CD4-positive, CD25-positive, alpha-beta regulatory T cell (primary cell): ENCODE measurements around the gene MYOCD. TPM values are rescaled to one million over a fixed set of nuclear protein-coding genes. Genes with fewer than 3 reads are reported as not detected.

Source experiments
- ATAC-seq, 2 donors: fragments of 150-1000 bp; cut with Tn5 transposase; one replicate each; pipeline ENCODE4 v1.10.0; 2021; ENCODE audit warnings: low read depth in 2 of 2, moderate number of reproducible peaks in 2 of 2, moderate library complexity in 1 of 2
- DNase-seq, 3 donors: peaks; one replicate each; pipeline versions ENCODE4 v3.0.0 to v3.0.0-alpha.2; 2012 to 2022; ENCODE audit warnings: mixed read lengths in 1 of 3
- H3K27ac ChIP-seq: one replicate; pipeline ENCODE4 v1.7.0; 2013; ENCODE audit warnings: mild to moderate bottlenecking, low read length; ENCODE audit not compliant: insufficient read depth, poor library complexity, severe bottlenecking
- H3K27me3 ChIP-seq: one replicate; pipeline ENCODE4 v1.7.0; 2013; ENCODE audit warnings: low read length; ENCODE audit not compliant: control insufficient read depth, insufficient read depth
- H3K36me3 ChIP-seq: one replicate; pipeline ENCODE4 v1.7.0; 2013; ENCODE audit warnings: mild to moderate bottlenecking, low read length, moderate library complexity; ENCODE audit not compliant: control insufficient read depth, insufficient read depth
- H3K4me1 ChIP-seq: 2 replicates; pipeline ENCODE4 v1.7.0; 2013; ENCODE audit warnings: mild to moderate bottlenecking, low read length; ENCODE audit not compliant: insufficient read depth, control insufficient read depth, poor library complexity, severe bottlenecking
- H3K4me3 ChIP-seq: one replicate; pipeline ENCODE4 v1.7.0; 2013; ENCODE audit warnings: low read depth, mild to moderate bottlenecking, low read length, moderate library complexity
- H3K9me3 ChIP-seq, 2 experiments: 1 replicate in 1 of 2; 2 replicates in 1 of 2; pipeline ENCODE4 v1.7.0; 2013; ENCODE audit warnings: low read length in 2 of 2, mild to moderate bottlenecking in 1 of 2, moderate library complexity in 1 of 2; ENCODE audit not compliant: control insufficient read depth in 2 of 2
- H3K27ac Mint-ChIP-seq, 3 donors: one replicate each; pipeline ENCODE4 v1.8.0; 2020 to 2022; ENCODE audit warnings: mild to moderate bottlenecking in 3 of 3, mixed read lengths in 3 of 3, moderate library complexity in 2 of 3
- H3K27me3 Mint-ChIP-seq: one replicate; pipeline ENCODE4 v1.8.0; 2022; ENCODE audit warnings: mild to moderate bottlenecking, mixed read lengths
- H3K36me3 Mint-ChIP-seq: one replicate; pipeline ENCODE4 v1.8.0; 2020; ENCODE audit warnings: mixed read lengths
- H3K4me1 Mint-ChIP-seq, 4 donors: one replicate each; pipeline ENCODE4 v1.8.0; 2020 to 2022; ENCODE audit warnings: mixed read lengths in 4 of 4, mild to moderate bottlenecking in 1 of 4
- H3K4me3 Mint-ChIP-seq, 4 donors: one replicate each; pipeline ENCODE4 v1.8.0; 2020 to 2022; ENCODE audit warnings: mild to moderate bottlenecking in 4 of 4, mixed read lengths in 4 of 4, moderate library complexity in 3 of 4
- H3K9me3 Mint-ChIP-seq, 7 donors: one replicate each; pipeline ENCODE4 v1.8.0; 2020 to 2022; ENCODE audit warnings: mixed read lengths in 7 of 7, mild to moderate bottlenecking in 3 of 7, moderate library complexity in 2 of 7
- polyA plus RNA-seq, 4 donors: library from polyadenylated mRNA; unstranded; fragments of 300-500 nt; fragmentation: Illumina TruSeq; gene quantifications; one replicate each; pipeline ENCODE4 v1.2.3, GENCODE V29; 2021
- total RNA-seq: library from RNA; stranded (reverse); gene quantifications from one replicate; pipeline ENCODE4 v1.2.3, GENCODE V29; 2022

MYOCD gene
- total and polyA plus RNA-seq, 5 donors from 2014 or later, result not detected

DNA sequence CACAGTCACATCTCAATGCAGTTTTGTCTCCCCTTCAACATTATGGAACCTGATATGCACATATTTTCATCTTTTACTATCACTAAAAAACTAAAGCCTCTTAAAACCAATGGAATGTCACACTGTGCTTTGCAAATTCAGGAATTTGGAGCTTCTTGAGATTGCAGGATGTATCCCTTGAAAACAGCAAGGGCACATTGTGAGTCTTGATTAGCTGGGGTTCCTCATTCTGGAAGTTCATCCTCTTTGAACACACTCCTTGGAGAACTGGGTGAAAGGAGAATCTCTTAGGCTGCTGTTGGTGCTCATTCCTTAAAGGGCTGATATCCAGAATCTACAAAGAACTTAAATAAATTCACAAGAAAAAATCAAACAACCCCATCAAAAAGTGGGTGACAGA lies 21.1 kb upstream of the MYOCD start:
- Histone ChIP-seq H3K9me3 (no peaks in the 10 kb centered on the region), H3K4me3 (no peak overlapping the region), H3K27me3 (no peaks in the 10 kb centered on the region), H3K27ac (no peak overlapping the region), H3K36me3 (no peaks in the 10 kb centered on the region), H3K4me1 (no peaks in the 10 kb centered on the region)
- ATAC-seq (no peak), DNase-seq (no peak)
- no peaks in the 10 kb centered on the region for H3K4me1 Mint-ChIP-seq
- H3K27ac Mint-ChIP-seq, result no peak overlapping the region
- peak overlapping the region in 1 of 4 donors; percentile 23 for H3K4me3 Mint-ChIP-seq
- peaks cover 0 to 9% (median 2%) of the 10 kb centered on the region in 7 donors for H3K9me3 Mint-ChIP-seq
- H3K36me3 Mint-ChIP-seq, result no peaks in the 10 kb centered on the region
- no peaks in the 10 kb centered on the region for H3K27me3 Mint-ChIP-seq

DNA sequence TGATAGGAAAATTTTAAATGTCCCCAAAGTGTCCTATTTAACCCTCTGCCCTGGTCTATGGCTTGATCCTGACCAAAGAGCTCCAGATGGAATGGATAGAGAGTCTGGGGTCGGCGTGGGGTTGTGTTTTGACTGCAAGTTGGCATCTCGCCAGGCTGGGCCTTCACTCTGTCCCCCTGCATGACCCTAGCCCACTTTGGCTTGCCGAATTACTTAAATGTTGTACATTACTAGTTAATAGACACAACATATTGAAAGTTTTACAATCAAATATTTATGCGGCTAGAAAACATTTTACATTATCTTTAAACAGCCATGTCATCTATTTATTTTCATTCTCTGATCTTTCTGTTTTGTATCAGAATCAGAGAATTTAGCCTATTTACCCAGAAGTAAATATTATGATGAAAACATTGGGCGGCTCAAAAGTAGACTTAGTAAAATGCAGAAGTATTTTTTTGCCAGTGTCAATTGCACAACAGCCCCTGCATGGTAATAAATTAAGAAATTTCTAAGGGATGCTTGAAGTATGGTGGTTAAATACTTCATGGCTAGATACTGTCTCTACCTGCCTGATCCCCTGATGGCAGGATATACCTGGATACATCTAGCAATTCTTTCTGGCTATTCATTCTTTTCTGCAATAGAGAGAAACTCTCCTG lies 18.8 kb upstream of the MYOCD start:
- Histone ChIP-seq H3K36me3 (no peaks in the 10 kb centered on the region), H3K27me3 (no peaks in the 10 kb centered on the region), H3K4me1 (no peaks in the 10 kb centered on the region), H3K9me3 (no peaks in the 10 kb centered on the region), H3K4me3 (no peak overlapping the region), H3K27ac (no peak overlapping the region)
- Mint-ChIP-seq H3K4me3 (no peak overlapping the region), H3K9me3 (peaks cover 0 to 9% (median 0%) of the 10 kb centered on the region in 7 donors), H3K27ac (no peak overlapping the region), H3K27me3 (no peaks in the 10 kb centered on the region), H3K36me3 (no peaks in the 10 kb centered on the region), H3K4me1 (no peaks in the 10 kb centered on the region)
- no peak for ATAC-seq
- DNase-seq, result no peak

DNA sequence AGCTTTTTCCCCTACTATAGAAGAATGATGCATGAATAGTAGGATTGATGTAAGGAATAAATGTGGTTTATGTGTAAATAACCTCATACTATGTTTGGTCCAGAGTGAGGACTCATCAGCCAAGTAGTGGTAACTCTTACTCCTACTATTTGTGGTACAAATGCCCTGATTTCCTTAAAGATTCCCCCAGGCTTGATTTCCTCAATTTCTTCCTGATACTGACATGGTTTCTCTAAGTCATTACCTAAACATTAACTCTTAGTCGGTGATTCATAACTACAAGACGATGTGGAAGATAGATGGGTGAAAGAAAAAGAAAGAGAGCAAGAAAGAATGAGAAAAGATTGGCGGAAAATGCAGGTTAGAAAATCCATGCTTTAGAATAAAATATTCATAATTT lies 17.2 kb upstream of the MYOCD start:
- no peaks in the 10 kb centered on the region for H3K4me1 ChIP-seq
- no peak overlapping the region for H3K4me3 ChIP-seq
- ATAC-seq (no peak), DNase-seq (no peak)
- no peak overlapping the region for H3K27ac Mint-ChIP-seq
- no peaks in the 10 kb centered on the region for H3K36me3 ChIP-seq
- no peaks in the 10 kb centered on the region for H3K4me1 Mint-ChIP-seq
- no peak overlapping the region for H3K27ac ChIP-seq
- H3K4me3 Mint-ChIP-seq, result no peak overlapping the region
- H3K27me3 Mint-ChIP-seq, result no peaks in the 10 kb centered on the region
- no peaks in the 10 kb centered on the region for H3K9me3 ChIP-seq
- H3K9me3 Mint-ChIP-seq, result peaks cover 0 to 4% (median 0%) of the 10 kb centered on the region in 7 donors
- H3K27me3 ChIP-seq, result no peaks in the 10 kb centered on the region
- no peaks in the 10 kb centered on the region for H3K36me3 Mint-ChIP-seq

DNA sequence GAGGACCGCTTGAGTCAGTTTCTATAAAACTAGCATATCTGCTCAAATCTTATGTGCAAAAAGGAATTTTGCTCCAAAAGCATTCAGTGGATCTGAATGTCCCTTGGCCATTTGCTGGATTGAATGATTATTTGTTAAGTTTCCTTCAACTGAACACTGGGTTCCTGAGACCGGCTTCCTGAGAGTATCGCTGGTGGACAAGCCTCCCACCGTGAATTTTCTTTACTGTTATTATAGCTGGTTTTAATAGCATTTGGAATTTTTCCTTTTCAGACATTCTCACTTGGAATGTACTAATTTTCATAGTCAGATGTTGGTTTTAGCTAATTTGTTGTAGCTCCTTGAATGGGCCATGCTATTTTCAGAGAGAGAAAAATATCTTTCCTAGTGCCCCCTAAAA lies 9.8 kb upstream of the MYOCD start:
- Mint-ChIP-seq H3K27me3 (no peaks in the 10 kb centered on the region), H3K9me3 (peaks cover 0 to 4% (median 0%) of the 10 kb centered on the region in 7 donors), H3K36me3 (no peaks in the 10 kb centered on the region), H3K27ac (no peak overlapping the region), H3K4me3 (no peak overlapping the region), H3K4me1 (no peaks in the 10 kb centered on the region)
- Histone ChIP-seq H3K9me3 (no peaks in the 10 kb centered on the region), H3K4me3 (no peak overlapping the region), H3K27ac (no peak overlapping the region), H3K4me1 (no peaks in the 10 kb centered on the region), H3K27me3 (no peaks in the 10 kb centered on the region), H3K36me3 (no peaks in the 10 kb centered on the region)
- no peak for DNase-seq
- ATAC-seq, result no peak

DNA sequence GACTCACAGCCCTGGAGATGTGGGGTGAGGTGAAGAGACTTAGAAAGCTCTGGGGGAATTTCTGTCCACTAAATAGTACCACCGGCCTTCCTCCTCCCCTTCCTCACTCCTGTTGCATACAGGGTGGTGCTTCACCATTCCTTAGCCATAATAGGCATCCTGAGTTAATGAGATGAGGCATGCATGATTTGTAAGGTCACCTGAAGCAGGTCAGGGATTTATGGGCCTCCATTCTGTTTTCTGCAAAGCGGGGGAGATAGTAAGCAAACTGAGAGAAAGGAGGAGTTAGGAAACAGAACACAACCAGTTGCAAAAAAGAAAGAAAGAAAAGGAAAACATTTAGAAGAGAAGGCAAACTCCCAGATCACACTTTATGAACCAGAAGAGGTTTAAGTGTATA lies 9.3 kb upstream of the MYOCD start:
- Mint-ChIP-seq H3K27me3 (no peaks in the 10 kb centered on the region), H3K27ac (no peak overlapping the region), H3K36me3 (no peaks in the 10 kb centered on the region), H3K4me1 (no peaks in the 10 kb centered on the region), H3K9me3 (peaks cover 0 to 4% (median 0%) of the 10 kb centered on the region in 7 donors), H3K4me3 (no peak overlapping the region)
- no peaks in the 10 kb centered on the region for H3K36me3 ChIP-seq
- ATAC-seq (no peak), DNase-seq (no peak)
- H3K4me3 ChIP-seq, result no peak overlapping the region
- H3K9me3 ChIP-seq, result no peaks in the 10 kb centered on the region
- H3K27ac ChIP-seq, result no peak overlapping the region
- no peaks in the 10 kb centered on the region for H3K27me3 ChIP-seq
- H3K4me1 ChIP-seq, result no peaks in the 10 kb centered on the region

DNA sequence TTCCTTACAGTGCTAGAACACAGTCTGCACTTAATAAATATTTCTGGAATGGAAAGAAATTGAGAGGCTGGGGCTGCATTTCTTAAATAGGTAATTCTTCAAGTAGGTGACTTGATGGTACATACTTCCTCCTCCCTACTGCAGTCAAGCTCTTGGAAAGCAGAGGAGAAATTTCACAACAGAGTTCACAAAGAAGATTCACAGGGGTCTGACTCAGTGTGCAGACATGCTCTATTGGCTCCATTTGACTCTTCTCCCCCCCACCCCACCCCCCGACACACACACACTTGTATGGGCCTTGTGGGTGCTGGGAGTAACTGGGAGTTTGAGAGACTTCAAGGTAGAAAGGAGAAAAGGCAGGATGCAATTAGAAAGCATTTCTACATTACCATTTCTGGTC lies 6.2 kb upstream of the MYOCD start:
- Mint-ChIP-seq H3K4me1 (no peaks in the 10 kb centered on the region), H3K36me3 (no peaks in the 10 kb centered on the region)
- no peaks in the 10 kb centered on the region for H3K27me3 ChIP-seq

DNA sequence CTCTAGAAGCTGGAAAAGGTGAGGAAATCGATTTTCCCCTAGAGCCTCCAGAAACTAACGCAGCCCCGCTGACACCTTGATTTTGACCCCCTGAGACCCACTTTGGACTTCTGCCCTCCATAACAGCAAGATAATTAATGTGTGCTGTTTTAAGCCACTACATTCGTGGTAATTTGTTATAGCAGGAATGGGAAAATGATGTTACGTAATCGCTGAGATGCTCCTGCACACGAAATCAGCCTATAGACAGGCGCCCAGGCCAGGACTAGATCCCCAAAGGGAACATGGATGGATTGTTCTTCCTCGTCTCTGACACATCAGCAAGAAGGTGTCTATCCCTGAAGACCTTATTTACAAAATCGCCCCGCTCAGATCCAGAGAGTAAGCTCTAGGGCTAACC lies 1.4 kb upstream of the MYOCD start:
- DNase-seq (no peak), ATAC-seq (no peak)
- peaks cover 4% of the 10 kb centered on the region for H3K27me3 ChIP-seq
- no peak overlapping the region for H3K4me3 ChIP-seq
- no peak overlapping the region for H3K27ac ChIP-seq
- H3K4me1 ChIP-seq, result no peaks in the 10 kb centered on the region
- Mint-ChIP-seq H3K27ac (no peak overlapping the region), H3K4me3 (no peak overlapping the region), H3K27me3 (peaks cover 35% of the 10 kb centered on the region), H3K9me3 (peaks cover 0 to 5% (median 0%) of the 10 kb centered on the region in 7 donors), H3K4me1 (peaks cover 0 to 5% (median 0%) of the 10 kb centered on the region in 4 donors), H3K36me3 (no peaks in the 10 kb centered on the region)
- no peaks in the 10 kb centered on the region for H3K9me3 ChIP-seq
- H3K36me3 ChIP-seq, result no peaks in the 10 kb centered on the region

More for the DNA sequence above, 6.2 kb upstream of the MYOCD start:
- H3K4me1 ChIP-seq, result no peaks in the 10 kb centered on the region
- Mint-ChIP-seq H3K27ac (no peak overlapping the region), H3K27me3 (peaks cover 11% of the 10 kb centered on the region), H3K9me3 (peaks cover 0 to 5% (median 2%) of the 10 kb centered on the region in 7 donors), H3K4me3 (no peak overlapping the region)
- ATAC-seq (no peak), DNase-seq (no peak)
- no peaks in the 10 kb centered on the region for H3K9me3 ChIP-seq
- no peak overlapping the region for H3K27ac ChIP-seq
- H3K4me3 ChIP-seq, result no peak overlapping the region
- H3K36me3 ChIP-seq, result no peaks in the 10 kb centered on the region

DNA sequence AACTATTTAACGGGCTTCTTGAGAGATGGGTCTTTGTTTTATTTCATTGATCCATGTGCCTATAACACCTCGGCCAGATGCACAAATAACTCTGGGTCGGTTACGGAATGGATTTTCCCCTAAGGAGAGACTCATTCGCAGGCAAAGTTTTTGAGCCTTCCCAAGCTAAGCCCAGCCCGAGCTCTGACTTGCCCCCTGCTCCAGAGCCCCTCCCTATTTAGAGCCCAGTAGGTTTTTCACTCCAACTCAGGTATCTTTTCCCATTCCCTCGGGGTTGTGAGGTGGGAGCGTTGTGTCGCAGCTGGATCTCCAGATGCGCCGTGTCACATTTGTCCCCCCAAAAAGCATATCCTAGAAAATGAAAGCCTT lies 812 bp upstream of the MYOCD start:
- Histone ChIP-seq H3K36me3 (no peaks in the 10 kb centered on the region), H3K4me1 (no peaks in the 10 kb centered on the region), H3K27ac (no peak overlapping the region), H3K9me3 (no peaks in the 10 kb centered on the region), H3K4me3 (no peak overlapping the region), H3K27me3 (peaks cover 4% of the 10 kb centered on the region)
- ATAC-seq, result no peak
- DNase-seq, result no peak
- H3K4me1 Mint-ChIP-seq, result peaks cover 0 to 5% (median 0%) of the 10 kb centered on the region in 4 donors
- H3K27ac Mint-ChIP-seq, result peak overlapping the region in 1 of 3 donors; percentile 9
- no peaks in the 10 kb centered on the region for H3K36me3 Mint-ChIP-seq
- no peak overlapping the region for H3K4me3 Mint-ChIP-seq
- H3K27me3 Mint-ChIP-seq, result peaks cover 35% of the 10 kb centered on the region
- H3K9me3 Mint-ChIP-seq, result peaks cover 0 to 5% (median 0%) of the 10 kb centered on the region in 7 donors
